ENCODE data around the gene PINK1. TPM values are rescaled to one million over a fixed set of nuclear protein-coding genes. Genes with fewer than 3 reads are reported as not detected.
"Not testable (repeated sequence)": the region's sequence is repeated elsewhere in the genome, so short reads cannot be mapped to it uniquely, and the experiment has no call there.

PINK1 gene
- total RNA-seq, 1 donor from 2014 or later: 53.4 TPM

GRCh38 chr1:20644416-20644815, 11.2 kb downstream of the PINK1 start:
- DNase-seq (ENCODE audit: low read depth in 2 of 2): no peak

GRCh38 chr1:20645414-20645813, 12.2 kb downstream of the PINK1 start:
- no peak for DNase-seq (ENCODE audit: low read depth in 2 of 2)

- DNase-seq (ENCODE audit: low read depth in 2 of 2): no peak
Observed at GRCh38 chr1:20648438-20648837, 15.2 kb downstream of the PINK1 start.

- no peak for DNase-seq (ENCODE audit: low read depth in 2 of 2)
Observed at GRCh38 chr1:20648946-20649345, 15.7 kb downstream of the PINK1 start.

- no peak for DNase-seq (ENCODE audit: low read depth in 2 of 2)
Observed at GRCh38 chr1:20652300-20652699, 19.0 kb downstream of the PINK1 start.

GRCh38 chr1:20654104-20654690, 20.9 kb downstream of the PINK1 start:
- no peak for DNase-seq (ENCODE audit: low read depth in 2 of 2)

- no peak for DNase-seq (ENCODE audit: low read depth in 2 of 2)
Observed at GRCh38 chr1:20657024-20657423, 23.8 kb downstream of the PINK1 start.

- DNase-seq (ENCODE audit: low read depth in 2 of 2): no peak
Observed at GRCh38 chr1:20658166-20658915, 25.1 kb downstream of the PINK1 start.

- no peak for DNase-seq (ENCODE audit: low read depth in 2 of 2)
Observed at GRCh38 chr1:20660363-20660762, 27.1 kb downstream of the PINK1 start.

GRCh38 chr1:20660847-20661206, 27.6 kb downstream of the PINK1 start:
- peak in 1 of 2 donors; percentile 35 for DNase-seq (ENCODE audit: low read depth in 2 of 2)

- DNase-seq (ENCODE audit: low read depth in 2 of 2): peak; percentile 95 to 99
Observed at GRCh38 chr1:20661207-20662109, 28.2 kb downstream of the PINK1 start, which contains the start of gene DDOST. Gene DDOST, minus strand, starts transcription at chr1:20661369. Its CDS starts 19 bp downstream, at chr1:20661350.

- no peak for DNase-seq (ENCODE audit: low read depth in 2 of 2)
Observed at GRCh38 chr1:20662110-20662475, 28.8 kb downstream of the PINK1 start.

- no peak for DNase-seq (ENCODE audit: low read depth in 2 of 2)
Observed at GRCh38 chr1:20663365-20663764, 30.1 kb downstream of the PINK1 start.

- DNase-seq (ENCODE audit: low read depth in 2 of 2): no peak
Observed at GRCh38 chr1:20663969-20664715, 30.9 kb downstream of the PINK1 start.

GRCh38 chr1:20665726-20666125, 32.5 kb downstream of the PINK1 start:
- DNase-seq (ENCODE audit: low read depth in 2 of 2): peak in 1 of 2 donors; percentile 22

- peak in 1 of 2 donors; percentile 14 for DNase-seq (ENCODE audit: low read depth in 2 of 2)
Observed at GRCh38 chr1:20666146-20666545, 32.9 kb downstream of the PINK1 start.

- DNase-seq (ENCODE audit: low read depth in 2 of 2): no peak
Observed at GRCh38 chr1:20666804-20667203, 33.5 kb downstream of the PINK1 start.

GRCh38 chr1:20668581-20668980, 35.3 kb downstream of the PINK1 start:
- DNase-seq (ENCODE audit: low read depth in 2 of 2): no peak

GRCh38 chr1:20670936-20671335, 37.7 kb downstream of the PINK1 start:
- no peak for DNase-seq (ENCODE audit: low read depth in 2 of 2)

GRCh38 chr1:20672265-20672632, 39.0 kb downstream of the PINK1 start:
- no peak for DNase-seq (ENCODE audit: low read depth in 2 of 2)

- DNase-seq (ENCODE audit: low read depth in 2 of 2): not testable (repeated sequence)
Observed at GRCh38 chr1:20673626-20674025, 40.4 kb downstream of the PINK1 start.

- DNase-seq (ENCODE audit: low read depth in 2 of 2): no peak
Observed at GRCh38 chr1:20678599-20678998, 45.3 kb downstream of the PINK1 start.

Measured in dermis microvascular lymphatic vessel endothelial cell (primary cell).